GM10266 (cell line): ENCODE results near the gene RARG.

ENCODE experiments used
- DNase-seq: peaks from one replicate; pipeline ENCODE4 v3.0.0; 2012; ENCODE audit errors: extremely low spot score
- CTCF ChIP-seq: IDR thresholded peaks from 2 replicates; pipeline ENCODE4 v1.5.1; 2012; ENCODE audit warnings: mild to moderate bottlenecking, low read depth; ENCODE audit not compliant: control insufficient read depth, insufficient read depth; ENCODE audit errors: missing control alignments

The RARG gene

GRCh38 chr12:53244337-53244736 lies 12.3 kb upstream of the RARG start:
- no peak for TF ChIP-seq CTCF
- DNase-seq, result no peak

GRCh38 chr12:53241623-53242412 lies 9.8 kb upstream of the RARG start:
- no peak for TF ChIP-seq CTCF
- no peak for DNase-seq

- no peak for DNase-seq
- TF ChIP-seq CTCF, result no peak
Measured at GRCh38 chr12:53239643-53240258, 7.7 kb upstream of the RARG start.

GRCh38 chr12:53236443-53237111 lies 4.6 kb upstream of the RARG start:
- DNase-seq, result no peak
- TF ChIP-seq CTCF, result no peak

- TF ChIP-seq CTCF, result no peak
- no peak for DNase-seq
Measured at GRCh38 chr12:53235742-53236442, 3.9 kb upstream of the RARG start.

GRCh38 chr12:53235164-53235563 lies 3.2 kb upstream of the RARG start:
- TF ChIP-seq CTCF, result no peak
- no peak for DNase-seq
